Mammary epithelial cell (primary cell): ENCODE data around the gene HOXB1.

ENCODE experiments used
- CTCF ChIP-seq, 2 donors: IDR thresholded peaks in 1 of 2; conservative IDR thresholded peaks in 1 of 2; 2 replicates each; pipeline ENCODE4 v1.5.1; 2011 to 2012; ENCODE audit warnings: inconsistent platforms in 2 of 2, low read length in 2 of 2, mild to moderate bottlenecking in 2 of 2, control low read depth in 1 of 2, low read depth in 1 of 2; ENCODE audit not compliant: insufficient read depth in 1 of 2; ENCODE audit errors: extremely low read depth in 1 of 2
- EZH2 ChIP-seq: IDR thresholded peaks from 2 replicates; pipeline ENCODE4 v1.6.1; 2012; ENCODE audit warnings: low read length, inconsistent platforms, borderline replicate concordance

- no peak for TF ChIP-seq CTCF (conservative IDR thresholded peaks at IDR 0.05 in 1 of 2, IDR thresholded peaks at IDR 0.05 in 1 of 2; ENCODE audit: extremely low read depth in 1 of 2, insufficient read depth in 1 of 2, low read depth in 1 of 2, low read length in 2 of 2)
- TF ChIP-seq EZH2, result no peak
Measured at GRCh38 chr17:48520631-48521079, 10.2 kb downstream of the HOXB1 start.
